ENCODE measurements around the gene UST.

GRCh38 chr6:148775161-148775560, 28.3 kb downstream of the UST start:
- no peak for TF ChIP-seq CTCF (conservative IDR thresholded peaks at IDR 0.05; ENCODE audit: low read length)
- TF ChIP-seq EZH2phosphoT487 (IDR thresholded peaks at IDR 0.05; ENCODE audit: borderline replicate concordance, low read depth, low read length) = no peak

Data from OCI-LY7 (cell line).